NCI-H146 treated with DMSO at 0.1 percent for 48 hours (cell line): ENCODE results near the gene C3orf80.
A peak's percentile ranks its signal among the peaks of the same experiment; 100 is the strongest.
"Not testable (repeated sequence)": the region's sequence is repeated elsewhere in the genome, so short reads cannot be mapped to it uniquely, and the experiment has no call there.

Source experiments
- DNase-seq: peaks from one replicate; lab custom pipeline; 2025; ENCODE audit not compliant: unreplicated experiment; lab: John Stamatoyannopoulos, UW

C3orf80 gene

GRCh38 chr3:160225176-160226025 lies at the start of gene C3orf80:
Gene C3orf80, plus strand, starts transcription at chr3:160225422. Its CDS starts 214 bp downstream, at chr3:160225636.
- peak; percentile 76 for DNase-seq

- no peak for DNase-seq
These were observed 48.3 kb upstream of the C3orf80 start for GRCh38 chr3:160176923-160177322.

GRCh38 chr3:160178661-160179060 lies 46.6 kb upstream of the C3orf80 start:
- DNase-seq, result not testable (repeated sequence)

- not testable (repeated sequence) for DNase-seq
These were observed 45.8 kb upstream of the C3orf80 start for GRCh38 chr3:160179403-160179802.

- DNase-seq, result no peak
These were observed 45.3 kb upstream of the C3orf80 start for GRCh38 chr3:160179906-160180305.

GRCh38 chr3:160180581-160181216 lies 44.5 kb upstream of the C3orf80 start:
- no peak for DNase-seq

- DNase-seq, result no peak
These were observed 41.7 kb upstream of the C3orf80 start for GRCh38 chr3:160183345-160184076.

- DNase-seq, result no peak
These were observed 40.6 kb upstream of the C3orf80 start for GRCh38 chr3:160184655-160185054.

- DNase-seq, result no peak
These were observed 39.5 kb upstream of the C3orf80 start for GRCh38 chr3:160185751-160186150.

- DNase-seq, result no peak
These were observed 37.9 kb upstream of the C3orf80 start for GRCh38 chr3:160187288-160187687.

- no peak for DNase-seq
These were observed 32.8 kb upstream of the C3orf80 start for GRCh38 chr3:160192310-160193029.

- no peak for DNase-seq
These were observed 31.5 kb upstream of the C3orf80 start for GRCh38 chr3:160193644-160194192.

GRCh38 chr3:160194438-160194837 lies 30.8 kb upstream of the C3orf80 start:
- DNase-seq, result no peak

GRCh38 chr3:160195106-160195505 lies 30.1 kb upstream of the C3orf80 start:
- no peak for DNase-seq

GRCh38 chr3:160196511-160197104 lies 28.6 kb upstream of the C3orf80 start:
- no peak for DNase-seq

- no peak for DNase-seq
These were observed 26.1 kb upstream of the C3orf80 start for GRCh38 chr3:160199108-160199507.

GRCh38 chr3:160200353-160200752 lies 24.9 kb upstream of the C3orf80 start:
- DNase-seq, result peak; percentile 97

GRCh38 chr3:160204396-160205011 lies 20.7 kb upstream of the C3orf80 start:
- DNase-seq, result not testable (repeated sequence)

- DNase-seq, result no peak
These were observed 19.6 kb upstream of the C3orf80 start for GRCh38 chr3:160205606-160206005.

GRCh38 chr3:160210341-160210740 lies 14.9 kb upstream of the C3orf80 start:
- no peak for DNase-seq
